ENCODE measurements around the gene LDLRAD3.

- TF ChIP-seq CTCF (IDR thresholded peaks at IDR 0.05) (no peak), POLR2A (IDR thresholded peaks at IDR 0.05) (no peak)
Observed at GRCh38 chr11:36234825-36235224, 291.0 kb downstream of the LDLRAD3 start.

All from uterus (tissue), 2 donors.